ENCODE measurements around the gene C2orf72. TPM values are rescaled to one million over a fixed set of nuclear protein-coding genes. Genes with fewer than 3 reads are reported as not detected.
"Not testable (repeated sequence)": the region's sequence is repeated elsewhere in the genome, so short reads cannot be mapped to it uniquely, and the experiment has no call there.

Gene C2orf72
- total and polyA plus RNA-seq, 9 donors, result 0.44 to 2.1 (median 0.62) TPM

DNA sequence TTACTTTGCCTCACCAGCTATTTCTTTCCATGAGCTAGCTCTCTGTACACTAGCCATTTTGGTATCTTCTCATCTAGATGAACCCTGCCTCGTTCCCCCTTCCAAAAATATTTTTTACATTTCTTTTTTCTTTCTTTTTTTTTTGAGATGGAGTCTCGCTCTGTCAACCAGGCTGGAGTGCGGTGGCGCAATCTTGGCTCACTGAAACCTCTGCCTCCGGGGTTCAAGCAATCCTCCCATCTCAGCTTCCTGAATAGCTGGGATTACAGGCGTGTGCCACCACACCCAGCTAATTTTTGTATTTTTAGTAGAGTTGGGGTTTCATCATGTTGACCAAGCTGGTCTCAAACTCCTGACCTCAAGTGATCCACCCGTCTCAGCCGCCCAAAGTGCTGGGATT, 30.2 kb downstream of the C2orf72 start:
- H3K27me3 ChIP-seq (ENCODE audit: control insufficient read depth, insufficient read depth, low read length); H3K9me3 ChIP-seq (replicated peaks; ENCODE audit: control insufficient read depth, low read depth, low read length); DNase-seq; H3K4me1 ChIP-seq (ENCODE audit: control insufficient read depth, insufficient read depth, low read length); H3K4me3 ChIP-seq (ENCODE audit: low read length); H3K27ac ChIP-seq (ENCODE audit: low read length): not testable (repeated sequence)
- H3K36me3 ChIP-seq (ENCODE audit: control insufficient read depth, insufficient read depth, low read length), result peaks cover 43% of the 10 kb centered on the region
- WGBS (ENCODE audit: insufficient coverage), result 67% methylated on average over 2 of the region's 8 CpGs

DNA sequence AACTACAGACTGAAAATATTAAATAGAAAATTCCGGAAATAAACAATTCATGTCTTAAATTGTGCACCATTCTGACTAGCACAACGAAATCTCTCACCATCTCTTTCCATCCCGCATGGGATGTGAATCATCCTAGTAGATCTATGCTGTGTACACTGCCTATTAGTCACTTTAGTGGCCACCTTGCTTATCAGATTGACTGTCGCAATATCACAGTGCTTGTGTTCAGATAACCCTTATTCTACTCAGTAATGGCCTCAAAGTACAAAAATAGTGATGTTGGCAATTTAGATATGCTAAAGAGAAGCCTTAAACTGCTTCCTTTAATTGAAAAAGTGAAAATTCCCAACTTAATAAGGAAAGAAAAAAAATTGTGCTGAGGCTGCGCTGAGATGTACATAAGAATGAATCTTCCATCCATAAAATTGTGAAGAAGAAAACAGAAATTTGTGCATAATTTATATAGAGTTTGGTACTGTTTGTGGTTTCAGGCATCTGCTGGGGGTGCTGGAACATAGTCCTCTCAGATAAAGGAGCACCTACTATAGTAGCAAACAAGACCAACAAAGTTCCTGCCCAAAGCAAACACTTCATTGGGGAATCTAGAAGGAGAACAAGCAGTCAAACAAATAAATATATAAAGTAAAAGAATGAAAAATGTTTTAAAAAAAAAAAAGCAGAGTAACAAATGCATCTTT, 31.4 kb downstream of the C2orf72 start:
- DNase-seq, result no peak
- Histone ChIP-seq H3K36me3 (ENCODE audit: control insufficient read depth, insufficient read depth, low read length) (peaks cover 38% of the 10 kb centered on the region), H3K9me3 (replicated peaks; ENCODE audit: control insufficient read depth, low read depth, low read length) (no peaks in the 10 kb centered on the region), H3K27me3 (ENCODE audit: control insufficient read depth, insufficient read depth, low read length) (no peaks in the 10 kb centered on the region), H3K4me1 (ENCODE audit: control insufficient read depth, insufficient read depth, low read length) (no peaks in the 10 kb centered on the region), H3K4me3 (ENCODE audit: low read length) (no peak overlapping the region), H3K27ac (ENCODE audit: low read length) (no peak overlapping the region)
- WGBS (ENCODE audit: insufficient coverage), result no CpG with 5 or more reads among the region's 5 CpGs

DNA sequence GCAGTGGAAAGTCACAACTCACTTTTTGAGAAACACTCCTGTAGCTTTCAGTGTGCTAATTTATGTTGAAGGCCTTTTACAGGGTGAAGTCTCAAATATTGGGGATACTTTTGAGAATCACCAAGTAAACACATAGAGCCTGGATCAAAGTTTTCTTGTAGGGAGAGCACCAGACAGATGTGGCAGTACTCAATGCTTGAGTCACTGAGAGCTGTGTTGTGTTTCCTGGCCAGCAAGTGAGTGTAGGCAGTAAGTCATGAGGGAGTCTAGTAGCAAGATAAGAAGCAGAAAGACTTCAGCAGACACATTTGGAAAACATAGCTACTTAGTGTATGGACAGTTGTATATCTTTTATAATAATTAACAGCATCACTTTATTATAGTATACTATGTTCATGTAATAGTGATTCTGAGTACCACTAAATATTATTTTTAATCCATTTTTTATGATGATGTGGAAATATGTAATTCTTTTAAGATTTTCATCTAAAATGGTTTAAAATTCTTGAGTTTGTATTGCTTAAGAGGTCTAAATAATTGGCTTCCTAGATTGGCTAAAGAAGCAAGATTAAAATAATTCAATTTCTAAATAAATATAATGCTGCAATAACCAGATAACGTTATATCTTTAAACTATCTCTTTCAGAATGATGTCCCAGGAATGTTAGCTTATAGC, 32.2 kb downstream of the C2orf72 start:
- no peaks in the 10 kb centered on the region for H3K27me3 ChIP-seq (ENCODE audit: control insufficient read depth, insufficient read depth, low read length)
- H3K9me3 ChIP-seq (replicated peaks; ENCODE audit: control insufficient read depth, low read depth, low read length), result no peaks in the 10 kb centered on the region
- H3K36me3 ChIP-seq (ENCODE audit: control insufficient read depth, insufficient read depth, low read length), result peaks cover 35% of the 10 kb centered on the region
- no CpG with 5 or more reads among the region's 1 CpG for WGBS (ENCODE audit: insufficient coverage)
- no peak overlapping the region for H3K4me3 ChIP-seq (ENCODE audit: low read length)
- H3K27ac ChIP-seq (ENCODE audit: low read length), result no peak overlapping the region
- DNase-seq, result no peak
- H3K4me1 ChIP-seq (ENCODE audit: control insufficient read depth, insufficient read depth, low read length), result no peaks in the 10 kb centered on the region

DNA sequence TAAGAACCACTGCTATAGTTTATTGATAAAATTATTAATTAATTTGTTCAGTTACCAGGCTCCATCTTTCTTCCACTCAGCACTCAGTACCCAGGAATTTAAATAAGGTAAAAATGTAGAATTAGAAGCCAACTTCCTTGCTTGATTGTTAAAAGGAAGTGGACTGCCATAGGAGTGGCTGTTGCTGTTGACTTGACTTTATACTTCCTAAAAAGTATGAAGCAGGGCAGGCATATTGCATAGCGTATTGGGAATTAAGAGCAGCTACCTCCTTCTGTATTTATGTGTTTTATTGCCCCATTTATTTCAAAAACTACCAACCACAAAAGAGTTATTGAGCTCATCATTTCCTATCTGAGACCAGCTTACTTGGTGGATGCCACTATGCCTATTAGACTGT, 47.2 kb downstream of the C2orf72 start:
- no peak overlapping the region for H3K27ac ChIP-seq (ENCODE audit: low read length)
- no peaks in the 10 kb centered on the region for H3K4me1 ChIP-seq (ENCODE audit: control insufficient read depth, insufficient read depth, low read length)
- H3K27me3 ChIP-seq (ENCODE audit: control insufficient read depth, insufficient read depth, low read length), result no peaks in the 10 kb centered on the region
- no CpG with 5 or more reads among the region's 1 CpG for WGBS (ENCODE audit: insufficient coverage)
- H3K9me3 ChIP-seq (replicated peaks; ENCODE audit: control insufficient read depth, low read depth, low read length), result no peaks in the 10 kb centered on the region
- peaks cover 54% of the 10 kb centered on the region for H3K36me3 ChIP-seq (ENCODE audit: control insufficient read depth, insufficient read depth, low read length)
- no peak for DNase-seq
- H3K4me3 ChIP-seq (ENCODE audit: low read length), result no peak overlapping the region

DNA sequence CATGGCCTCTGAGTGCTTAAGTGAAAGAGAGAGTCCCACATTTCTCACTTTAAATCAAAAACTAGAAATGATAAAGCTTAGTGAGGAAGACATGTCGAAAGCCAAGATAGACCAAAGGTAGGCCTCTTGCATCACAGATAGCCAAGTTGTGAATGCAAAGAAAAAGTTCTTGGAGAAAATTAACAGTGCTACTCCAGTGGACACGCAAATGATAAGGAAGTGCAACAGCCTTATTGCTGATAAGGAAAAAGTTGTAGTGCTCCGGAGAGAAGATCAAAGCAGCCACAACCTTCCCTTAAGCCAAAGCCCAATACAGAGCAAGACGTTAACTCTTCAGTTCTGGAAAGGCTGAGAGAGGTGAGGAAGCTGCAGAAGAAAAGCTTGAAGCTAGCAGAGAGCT, 51.4 kb downstream of the C2orf72 start:
- H3K9me3 ChIP-seq (replicated peaks; ENCODE audit: control insufficient read depth, low read depth, low read length), result no peaks in the 10 kb centered on the region
- no peak overlapping the region for H3K4me3 ChIP-seq (ENCODE audit: low read length)
- no CpG with 5 or more reads among the region's 4 CpGs for WGBS (ENCODE audit: insufficient coverage)
- no peak overlapping the region for H3K27ac ChIP-seq (ENCODE audit: low read length)
- no peaks in the 10 kb centered on the region for H3K27me3 ChIP-seq (ENCODE audit: control insufficient read depth, insufficient read depth, low read length)
- peaks cover 49% of the 10 kb centered on the region for H3K36me3 ChIP-seq (ENCODE audit: control insufficient read depth, insufficient read depth, low read length)
- no peaks in the 10 kb centered on the region for H3K4me1 ChIP-seq (ENCODE audit: control insufficient read depth, insufficient read depth, low read length)
- DNase-seq, result no peak

DNA sequence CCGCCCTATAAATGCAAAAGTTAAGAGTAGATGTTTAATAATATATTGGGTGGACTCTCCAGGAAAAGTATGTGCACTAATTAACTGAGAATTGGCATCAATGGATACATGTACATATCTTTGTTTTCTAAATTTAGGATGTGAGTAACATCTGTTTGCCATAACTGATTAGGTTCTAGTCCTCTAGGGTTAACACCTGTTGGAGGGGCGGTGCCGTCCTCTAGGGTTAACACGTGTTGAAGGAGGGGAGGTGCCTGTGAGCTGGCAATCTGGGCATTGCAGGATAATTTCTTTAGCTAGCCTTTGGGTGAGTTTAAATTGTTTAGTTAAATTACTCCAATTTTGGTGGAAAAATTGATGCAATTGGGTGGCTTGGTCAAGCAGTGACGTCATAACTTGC, 56.6 kb downstream of the C2orf72 start:
- 76% methylated on average over 4 of the region's 5 CpGs for WGBS (ENCODE audit: insufficient coverage)
- H3K4me1 ChIP-seq (ENCODE audit: control insufficient read depth, insufficient read depth, low read length), result no peaks in the 10 kb centered on the region
- peaks cover 6% of the 10 kb centered on the region for H3K9me3 ChIP-seq (replicated peaks; ENCODE audit: control insufficient read depth, low read depth, low read length)
- no peaks in the 10 kb centered on the region for H3K27me3 ChIP-seq (ENCODE audit: control insufficient read depth, insufficient read depth, low read length)
- DNase-seq, result no peak
- H3K36me3 ChIP-seq (ENCODE audit: control insufficient read depth, insufficient read depth, low read length), result peaks cover 41% of the 10 kb centered on the region
- H3K27ac ChIP-seq (ENCODE audit: low read length), result no peak overlapping the region
- H3K4me3 ChIP-seq (ENCODE audit: low read length), result no peak overlapping the region

DNA sequence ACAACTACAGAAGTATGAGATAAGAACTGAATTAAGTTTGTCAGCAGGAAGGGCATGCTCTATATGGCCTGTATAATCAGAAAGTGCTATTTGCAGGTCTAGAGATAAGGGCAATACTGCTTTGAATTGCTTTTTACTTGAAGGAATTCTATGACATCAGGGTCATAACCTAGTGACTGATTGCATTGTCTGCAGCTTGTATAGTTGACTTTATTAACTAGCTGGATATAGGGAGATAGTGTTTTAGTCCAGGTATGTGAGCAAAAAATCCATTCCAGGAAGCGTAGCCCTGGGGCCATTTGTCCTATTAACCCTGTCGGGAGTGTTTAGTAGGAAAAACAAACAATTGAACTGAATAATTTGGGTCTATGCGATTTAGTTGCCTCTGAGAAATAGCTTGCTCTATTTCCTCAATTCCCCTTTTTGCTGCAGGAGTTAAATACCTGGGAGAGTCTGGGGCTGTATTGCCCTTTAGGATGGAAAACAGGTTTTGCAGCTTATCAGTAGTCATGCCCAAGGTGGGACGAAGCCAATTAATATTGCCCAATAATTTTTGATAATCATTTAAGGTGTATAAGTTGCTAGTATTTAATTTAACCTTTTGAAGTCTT, 57.5 kb downstream of the C2orf72 start:
- Histone ChIP-seq H3K27me3 (ENCODE audit: control insufficient read depth, insufficient read depth, low read length) (no peaks in the 10 kb centered on the region), H3K4me1 (ENCODE audit: control insufficient read depth, insufficient read depth, low read length) (no peaks in the 10 kb centered on the region), H3K9me3 (replicated peaks; ENCODE audit: control insufficient read depth, low read depth, low read length) (peaks cover 15% of the 10 kb centered on the region), H3K36me3 (ENCODE audit: control insufficient read depth, insufficient read depth, low read length) (peaks cover 41% of the 10 kb centered on the region), H3K27ac (ENCODE audit: low read length) (no peak overlapping the region), H3K4me3 (ENCODE audit: low read length) (no peak overlapping the region)
- 90% methylated on average over 2 of the region's 4 CpGs for WGBS (ENCODE audit: insufficient coverage)
- no peak for DNase-seq

Other genes starting within 250 kb of the C2orf72 start
- 101 TPM for gene ITM2C, start 172.6 kb upstream of the C2orf72 start, total RNA-seq
- gene ITM2C, start 172.6 kb upstream of the C2orf72 start, polyA plus RNA-seq (ENCODE audit: insufficient read depth in 1 of 8, insufficient read length in 8 of 8, low replicate concordance in 1 of 8), result 100 to 1,000 TPM; 152 to 327 (median 226) TPM
- not detected for gene GPR55, start 112.3 kb upstream of the C2orf72 start, total RNA-seq
- under 1 TPM in 2 of 8 donors, not detected in 6; 0.04 to 0.08 TPM for gene GPR55, start 112.3 kb upstream of the C2orf72 start, polyA plus RNA-seq (ENCODE audit: insufficient read depth in 1 of 8, insufficient read length in 8 of 8, low replicate concordance in 1 of 8)
- gene SPATA3, start 41.4 kb upstream of the C2orf72 start, total RNA-seq, result not detected
- not detected for gene SPATA3, start 41.4 kb upstream of the C2orf72 start, polyA plus RNA-seq (ENCODE audit: insufficient read depth in 1 of 8, insufficient read length in 8 of 8, low replicate concordance in 1 of 8)
- gene PSMD1, start 19.3 kb downstream of the C2orf72 start, total RNA-seq, result 83.4 TPM
- gene PSMD1, start 19.3 kb downstream of the C2orf72 start, polyA plus RNA-seq (ENCODE audit: insufficient read depth in 1 of 8, insufficient read length in 8 of 8, low replicate concordance in 1 of 8), result 10 to 100 TPM; 69.1 to 82.8 (median 76.4) TPM
- gene HTR2B, start 87.5 kb downstream of the C2orf72 start, total RNA-seq, result 0.22 TPM
- under 1 TPM in 7 of 8 donors, not detected in 1; 0.06 to 0.32 (median 0.22) TPM for gene HTR2B, start 87.5 kb downstream of the C2orf72 start, polyA plus RNA-seq (ENCODE audit: insufficient read depth in 1 of 8, insufficient read length in 8 of 8, low replicate concordance in 1 of 8)
- 6.6 TPM for gene ARMC9, start 161.1 kb downstream of the C2orf72 start, total RNA-seq
- 1 to 10 TPM; 3.6 to 9.4 (median 5.3) TPM for gene ARMC9, start 161.1 kb downstream of the C2orf72 start, polyA plus RNA-seq (ENCODE audit: insufficient read depth in 1 of 8, insufficient read length in 8 of 8, low replicate concordance in 1 of 8)